Loucy (cell line): ENCODE results near the gene CCDC182.

ENCODE experiments used
- CTCF ChIP-seq: fragments of 200-600 bp; sonication (generic); conservative IDR thresholded peaks from 2 replicates; pipeline ENCODE4 v1.5.1; 2014; ENCODE audit warnings: mild to moderate bottlenecking, antibody characterized with exemption, low read length
- EZH2phosphoT487 ChIP-seq: fragments of 200-600 bp; IDR thresholded peaks from 2 replicates; pipeline ENCODE4 v1.6.1; 2018; ENCODE audit warnings: antibody characterized with exemption, mild to moderate bottlenecking, moderate library complexity, borderline replicate concordance

GRCh38 chr17:57782647-57783337 lies 37.7 kb upstream of the CCDC182 start:
- no peak for TF ChIP-seq CTCF
- no peak for TF ChIP-seq EZH2phosphoT487
